ENCODE data around the gene LAMB1. TPM values are rescaled to one million over a fixed set of nuclear protein-coding genes. Genes with fewer than 3 reads are reported as not detected.

Gene LAMB1
- total and polyA plus RNA-seq, 2 of the 13 experiments (the other 11 are each of a cell fraction or from before 2014, with no cell fraction given), result 109 to 124 TPM

GRCh38 chr7:108028111-108028510 lies 25.1 kb upstream of the LAMB1 start (continued):
- TF ChIP-seq SP140L (CRISPR knock-in tag; IDR thresholded peaks at IDR 0.05; ENCODE audit: borderline replicate concordance), result no peak
- no peak for TF ChIP-seq ETV6 (CRISPR knock-in tag; conservative IDR thresholded peaks at IDR 0.05)
- TF ChIP-seq ZNF33A (CRISPR knock-in tag; IDR thresholded peaks at IDR 0.05; ENCODE audit: borderline replicate concordance), result no peak
- TF ChIP-seq AHDC1 (CRISPR knock-in tag; IDR thresholded peaks at IDR 0.05; ENCODE audit: borderline replicate concordance), result peak; percentile 34; the same call in 1 of the 2 replicates
- no peak for TF ChIP-seq MTF1 (CRISPR knock-in tag; IDR thresholded peaks at IDR 0.05)
- no peak for TF ChIP-seq MTA3 (CRISPR knock-in tag; IDR thresholded peaks at IDR 0.05)
- TF ChIP-seq ZNF275 (CRISPR knock-in tag; IDR thresholded peaks at IDR 0.05; ENCODE audit: borderline replicate concordance), result no peak
- no peak for TF ChIP-seq ZBTB14 (CRISPR knock-in tag; IDR thresholded peaks at IDR 0.05)
- peak; percentile 89 for TF ChIP-seq TBX3 (IDR thresholded peaks at IDR 0.05; ENCODE audit: borderline replicate concordance)
- TF ChIP-seq PAWR (CRISPR knock-in tag; IDR thresholded peaks at IDR 0.05; ENCODE audit: borderline replicate concordance), result no peak
- TF ChIP-seq ZNF569 (CRISPR knock-in tag; IDR thresholded peaks at IDR 0.05; ENCODE audit: borderline replicate concordance), result no peak
- no peak for TF ChIP-seq ZFP90 (CRISPR knock-in tag; IDR thresholded peaks at IDR 0.05; ENCODE audit: borderline replicate concordance)
- peak; percentile 66 for TF ChIP-seq TBX2 (CRISPR knock-in tag; IDR thresholded peaks at IDR 0.05; ENCODE audit: borderline replicate concordance)
- TF ChIP-seq ZNF264 (CRISPR knock-in tag; IDR thresholded peaks at IDR 0.05), result no peak
- no peak for TF ChIP-seq NFRKB (IDR thresholded peaks at IDR 0.05)
- TF ChIP-seq ZNF17 (CRISPR knock-in tag; IDR thresholded peaks at IDR 0.05), result no peak
- TF ChIP-seq HNF4A (CRISPR knock-in tag; IDR thresholded peaks at IDR 0.05), result no peak
- no peak for TF ChIP-seq MED13 (CRISPR knock-in tag; IDR thresholded peaks at IDR 0.05)
- TF ChIP-seq RFXANK (CRISPR knock-in tag; IDR thresholded peaks at IDR 0.05), result no peak
- TF ChIP-seq ZNF670 (CRISPR knock-in tag; IDR thresholded peaks at IDR 0.05; ENCODE audit: borderline replicate concordance), result no peak
- peak; percentile 77 for TF ChIP-seq FOXA1 (IDR thresholded peaks at IDR 0.05)
- TF ChIP-seq FOXA1 (CRISPR knock-in tag; IDR thresholded peaks at IDR 0.05), result peak; percentile 90
- no peak for TF ChIP-seq MAFF (IDR thresholded peaks at IDR 0.05; ENCODE audit: low read depth, low read length)

Data from HepG2 (cell line).